ENCODE measurements around the gene GNAT3.

Gene GNAT3

DNA sequence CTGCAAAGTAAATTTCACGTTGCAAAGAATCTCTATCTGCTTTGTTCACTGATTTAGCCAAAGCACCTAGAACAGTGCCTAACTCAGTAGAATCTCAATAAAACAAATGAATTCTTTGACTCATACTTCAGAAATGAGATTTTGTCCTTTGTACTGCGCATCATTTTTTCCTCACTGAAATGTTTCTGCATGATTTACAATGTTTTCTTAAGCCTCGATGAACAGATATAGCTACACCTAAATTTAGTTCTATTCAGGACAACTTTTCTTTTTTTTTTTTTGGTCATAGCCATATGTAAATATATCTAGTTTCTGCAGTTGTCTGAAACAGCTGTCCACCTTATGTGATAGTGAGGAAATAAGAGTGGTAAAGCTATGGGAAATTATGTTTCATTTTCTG lies 15.3 kb downstream of the GNAT3 start:
- TF ChIP-seq, protein P1, sequence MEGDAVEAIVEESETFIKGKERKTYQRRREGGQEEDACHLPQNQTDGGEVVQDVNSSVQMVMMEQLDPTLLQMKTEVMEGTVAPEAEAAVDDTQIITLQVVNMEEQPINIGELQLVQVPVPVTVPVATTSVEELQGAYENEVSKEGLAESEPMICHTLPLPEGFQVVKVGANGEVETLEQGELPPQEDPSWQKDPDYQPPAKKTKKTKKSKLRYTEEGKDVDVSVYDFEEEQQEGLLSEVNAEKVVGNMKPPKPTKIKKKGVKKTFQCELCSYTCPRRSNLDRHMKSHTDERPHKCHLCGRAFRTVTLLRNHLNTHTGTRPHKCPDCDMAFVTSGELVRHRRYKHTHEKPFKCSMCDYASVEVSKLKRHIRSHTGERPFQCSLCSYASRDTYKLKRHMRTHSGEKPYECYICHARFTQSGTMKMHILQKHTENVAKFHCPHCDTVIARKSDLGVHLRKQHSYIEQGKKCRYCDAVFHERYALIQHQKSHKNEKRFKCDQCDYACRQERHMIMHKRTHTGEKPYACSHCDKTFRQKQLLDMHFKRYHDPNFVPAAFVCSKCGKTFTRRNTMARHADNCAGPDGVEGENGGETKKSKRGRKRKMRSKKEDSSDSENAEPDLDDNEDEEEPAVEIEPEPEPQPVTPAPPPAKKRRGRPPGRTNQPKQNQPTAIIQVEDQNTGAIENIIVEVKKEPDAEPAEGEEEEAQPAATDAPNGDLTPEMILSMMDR (IDR thresholded peaks at IDR 0.05; ENCODE audit: low read depth, low read length, missing control alignments) = no peak
- no peak for DNase-seq (ENCODE audit: extremely low read depth, low read depth)
- H3K4me3 ChIP-seq (replicated peaks; ENCODE audit: low read depth, low read length) = no peak overlapping the region

DNA sequence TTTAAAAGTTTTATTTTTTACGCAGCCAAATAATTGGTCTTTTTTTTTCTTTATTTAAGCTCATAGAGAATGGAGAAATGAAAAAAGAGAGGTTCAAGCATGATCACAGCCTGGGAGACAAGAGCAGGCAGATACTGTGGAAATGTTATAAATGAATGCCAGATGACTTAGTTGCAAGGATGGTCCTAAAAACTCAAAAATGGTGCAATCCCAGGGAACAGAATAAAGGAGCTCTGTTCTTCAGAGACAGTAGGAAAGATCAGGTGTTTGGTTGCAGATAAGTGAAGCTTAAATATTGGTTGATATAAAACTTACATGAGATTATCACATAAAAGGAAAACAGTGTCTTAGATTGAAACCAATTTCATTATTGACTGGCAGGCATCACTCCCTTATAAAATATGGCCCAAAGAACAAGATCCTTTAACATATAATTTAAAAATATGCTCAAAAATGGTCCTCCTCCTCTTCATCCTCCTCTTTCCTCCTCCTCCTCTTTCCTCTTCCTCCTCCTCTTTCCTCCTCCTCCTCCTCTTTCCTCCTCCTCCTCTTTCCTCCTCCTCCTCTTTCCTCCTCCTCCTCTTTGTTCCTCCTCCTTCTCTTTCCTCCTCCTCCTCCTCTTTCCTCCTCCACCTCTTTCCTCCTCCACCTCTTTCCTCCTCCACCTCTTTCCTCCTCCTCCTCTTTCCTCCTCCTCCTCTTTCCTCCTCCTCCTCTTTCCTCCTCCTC lies 18.6 kb downstream of the GNAT3 start:
- DNase-seq (ENCODE audit: extremely low read depth, low read depth) = no peak
- no peak overlapping the region for H3K4me3 ChIP-seq (replicated peaks; ENCODE audit: low read depth, low read length)
- TF ChIP-seq, protein P1 (IDR thresholded peaks at IDR 0.05; ENCODE audit: low read depth, low read length, missing control alignments) = no peak

DNA sequence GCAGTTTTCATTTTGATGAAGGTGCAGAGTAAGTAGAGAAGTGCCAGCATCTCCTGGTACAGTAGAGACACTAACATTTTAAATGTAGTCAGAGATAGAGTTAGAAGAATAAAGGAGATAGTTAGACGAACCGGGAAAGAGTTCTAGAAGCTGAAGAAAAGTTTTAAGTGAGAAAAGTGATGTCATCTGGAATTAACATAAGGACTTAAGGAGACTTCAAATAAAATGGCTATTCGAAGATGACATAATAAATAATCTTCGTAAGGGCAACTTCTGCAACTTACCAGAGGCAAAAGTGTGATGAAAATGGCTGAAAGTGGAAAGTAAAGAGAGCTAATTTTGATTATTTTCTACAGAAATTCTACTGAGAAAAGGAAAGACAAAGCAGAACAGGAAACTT lies 20.4 kb downstream of the GNAT3 start:
- TF ChIP-seq, protein P1 (IDR thresholded peaks at IDR 0.05; ENCODE audit: low read depth, low read length, missing control alignments) = no peak
- DNase-seq (ENCODE audit: extremely low read depth, low read depth) = no peak
- no peak overlapping the region for H3K4me3 ChIP-seq (replicated peaks; ENCODE audit: low read depth, low read length)

DNA sequence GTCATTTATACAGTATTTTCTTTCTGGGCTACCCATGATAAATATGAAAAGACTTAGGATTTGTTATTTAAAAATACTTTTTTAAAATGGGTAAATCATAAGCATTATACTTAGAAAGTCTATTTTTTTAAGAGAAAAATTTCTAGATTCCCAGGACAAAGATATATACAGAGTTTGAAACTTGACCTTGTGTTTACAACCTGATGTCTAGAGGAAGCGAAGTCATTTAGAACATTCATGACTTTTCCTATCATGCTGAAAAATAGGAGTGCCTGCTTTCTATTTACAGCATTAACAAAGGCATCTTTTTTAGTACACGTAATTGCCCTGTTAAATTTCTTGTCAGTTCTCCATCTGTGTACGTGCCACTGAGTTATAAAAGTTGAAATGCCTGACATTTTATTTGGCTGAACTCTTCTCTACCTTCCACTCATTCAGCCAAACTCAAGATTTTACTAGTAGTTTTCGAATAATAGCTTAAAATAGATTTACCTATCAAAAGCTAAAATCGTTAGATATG lies 23.0 kb downstream of the GNAT3 start:
- DNase-seq (ENCODE audit: extremely low read depth, low read depth) = no peak
- TF ChIP-seq, protein P1 (IDR thresholded peaks at IDR 0.05; ENCODE audit: low read depth, low read length, missing control alignments) = no peak

DNA sequence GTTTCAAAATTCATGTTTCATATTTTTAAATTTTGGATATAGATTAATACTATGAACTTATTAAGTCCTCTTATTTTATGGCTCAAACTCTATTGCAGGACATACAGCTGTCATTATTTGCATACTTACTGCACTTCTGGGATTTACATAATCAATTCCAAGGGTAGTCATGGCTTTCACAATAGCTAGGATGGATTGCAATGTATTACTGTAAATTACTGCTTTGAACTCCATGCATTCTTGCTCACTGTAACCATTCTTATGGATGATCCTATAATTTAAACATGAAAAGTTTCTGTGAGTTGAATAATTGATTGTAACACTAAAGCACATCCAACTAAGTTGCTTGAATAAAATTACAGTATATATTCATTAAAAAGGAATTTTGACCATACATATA lies 23.5 kb downstream of the GNAT3 start:
- DNase-seq (ENCODE audit: extremely low read depth, low read depth) = no peak
- TF ChIP-seq, protein P1 (IDR thresholded peaks at IDR 0.05; ENCODE audit: low read depth, low read length, missing control alignments) = no peak
- no peak overlapping the region for H3K4me3 ChIP-seq (replicated peaks; ENCODE audit: low read depth, low read length)

More for the DNA sequence above, 23.0 kb downstream of the GNAT3 start:
- no peak overlapping the region for H3K4me3 ChIP-seq (replicated peaks; ENCODE audit: low read depth, low read length)

DNA sequence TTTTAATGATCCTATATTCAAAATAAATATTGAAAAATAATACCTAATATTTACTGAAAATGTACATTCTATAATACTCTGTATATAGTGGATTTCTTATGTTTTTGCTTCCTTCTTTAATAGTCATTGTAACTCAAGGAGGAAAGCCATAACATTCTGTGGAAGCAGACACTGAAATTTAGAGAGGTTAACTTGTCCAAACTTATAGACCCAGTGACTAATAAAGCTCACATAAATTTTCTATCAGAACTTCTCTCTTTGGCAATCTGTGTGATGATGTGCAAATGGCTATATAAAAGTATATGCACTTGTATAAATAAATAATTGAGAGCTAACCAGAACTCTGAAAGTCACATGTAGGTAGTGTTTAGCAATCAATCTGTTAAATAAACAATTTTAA lies 26.1 kb downstream of the GNAT3 start:
- TF ChIP-seq, protein P1 (IDR thresholded peaks at IDR 0.05; ENCODE audit: low read depth, low read length, missing control alignments) = no peak
- DNase-seq (ENCODE audit: extremely low read depth, low read depth) = no peak
- no peak overlapping the region for H3K4me3 ChIP-seq (replicated peaks; ENCODE audit: low read depth, low read length)

All from HFF-Myc (cell line).